SK-N-MC (cell line): ENCODE data around the gene ZNF197.

Source experiments
- DNase-seq: peaks from one replicate; pipeline ENCODE4 v3.0.0-alpha.2; 2011; ENCODE audit warnings: low read depth, low spot score
- H3K27ac ChIP-seq: fragments of 200-600 bp; sonication (generic); 2 replicates; pipeline ENCODE4 v1.5.1; 2016; ENCODE audit warnings: mixed run types
- H3K36me3 ChIP-seq: fragments of 200-600 bp; sonication (generic); 2 replicates; pipeline ENCODE4 v1.6.1; 2017; ENCODE audit warnings: antibody characterized with exemption, low read length, mixed read lengths; ENCODE audit not compliant: insufficient read depth
- H3K4me3 ChIP-seq: fragments of 200-600 bp; sonication (generic); 2 replicates; pipeline ENCODE4 v1.5.1; 2016
- H3K9ac ChIP-seq: fragments of 200-600 bp; sonication (generic); 2 replicates; pipeline ENCODE4 v1.8.0; 2017; ENCODE audit warnings: mixed run types, mixed read lengths; ENCODE audit not compliant: insufficient read length
- H3K9me3 ChIP-seq: fragments of 200-600 bp; sonication (generic); 2 replicates; pipeline ENCODE4 v1.6.1; 2017; ENCODE audit warnings: low read depth, mild to moderate bottlenecking, antibody characterized with exemption, low read length, moderate library complexity, mixed read lengths
- EZH2 ChIP-seq: fragments of 200-600 bp; sonication (generic); IDR thresholded peaks from one replicate; pipeline ENCODE4 v1.6.1; 2017; ENCODE audit warnings: antibody characterized with exemption
- FOXP2 ChIP-seq: optimal IDR thresholded peaks from 2 replicates; pipeline ENCODE3; 2011; ENCODE audit warnings: mild to moderate bottlenecking, moderate library complexity; ENCODE audit not compliant: insufficient read depth; ENCODE audit errors: extremely low read length, control extremely low read depth
- POLR2AphosphoS5 ChIP-seq: IDR thresholded peaks from 2 replicates; pipeline ENCODE4 v1.6.1; 2012; ENCODE audit warnings: mild to moderate bottlenecking, low read depth, low read length, borderline replicate concordance

The ZNF197 gene

DNA sequence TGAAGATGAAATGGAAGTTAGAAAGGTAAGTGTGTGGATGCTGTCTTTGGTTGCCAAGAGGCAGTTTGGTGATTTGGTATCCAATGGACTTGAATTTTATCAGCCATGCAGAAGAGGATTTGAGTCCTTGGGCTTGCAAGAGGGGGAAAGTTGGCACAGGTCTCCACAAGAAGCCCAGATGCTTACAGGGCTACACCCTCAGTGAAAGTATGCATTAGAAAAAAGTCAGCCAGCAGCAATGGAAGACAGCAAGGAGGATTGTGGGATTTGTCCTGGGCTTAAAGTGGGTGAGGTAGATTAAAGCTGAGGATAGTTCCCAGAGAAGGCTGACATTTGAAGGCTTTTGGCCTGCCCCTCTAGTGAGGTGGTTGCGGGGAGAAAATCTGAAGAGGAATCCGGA lies 23.1 kb upstream of the ZNF197 start:
- no peak overlapping the region for H3K4me3 ChIP-seq
- H3K9me3 ChIP-seq, result no peaks in the 10 kb centered on the region
- no peak overlapping the region for H3K27ac ChIP-seq
- no peak for DNase-seq
- TF ChIP-seq EZH2 (no peak), POLR2AphosphoS5 (no peak), FOXP2 (no peak)
- H3K36me3 ChIP-seq, result no peaks in the 10 kb centered on the region
- H3K9ac ChIP-seq, result no peak overlapping the region

DNA sequence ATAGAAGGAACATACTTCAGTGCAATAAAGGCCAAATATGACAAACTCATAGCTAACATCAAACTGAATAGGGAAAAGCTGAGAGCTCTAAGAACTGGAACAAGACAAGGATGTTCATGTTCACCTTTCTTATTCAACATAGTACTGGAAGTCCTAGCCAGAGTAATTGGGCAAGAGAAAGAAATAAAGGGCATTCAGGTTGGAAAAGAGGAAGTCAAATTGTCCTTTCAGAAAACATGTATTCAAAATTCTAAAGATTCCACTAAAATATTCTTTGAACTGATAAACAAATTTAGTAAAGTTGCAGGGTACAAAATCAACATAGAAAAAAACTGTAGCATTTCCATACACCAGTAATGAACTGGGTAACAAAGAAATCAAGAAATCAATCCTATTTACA lies 12.2 kb upstream of the ZNF197 start:
- H3K27ac ChIP-seq, result no peak overlapping the region
- no peaks in the 10 kb centered on the region for H3K36me3 ChIP-seq
- no peak overlapping the region for H3K9ac ChIP-seq
- no peak overlapping the region for H3K4me3 ChIP-seq
- no peak for DNase-seq
- no peak for TF ChIP-seq POLR2AphosphoS5
- no peaks in the 10 kb centered on the region for H3K9me3 ChIP-seq

DNA sequence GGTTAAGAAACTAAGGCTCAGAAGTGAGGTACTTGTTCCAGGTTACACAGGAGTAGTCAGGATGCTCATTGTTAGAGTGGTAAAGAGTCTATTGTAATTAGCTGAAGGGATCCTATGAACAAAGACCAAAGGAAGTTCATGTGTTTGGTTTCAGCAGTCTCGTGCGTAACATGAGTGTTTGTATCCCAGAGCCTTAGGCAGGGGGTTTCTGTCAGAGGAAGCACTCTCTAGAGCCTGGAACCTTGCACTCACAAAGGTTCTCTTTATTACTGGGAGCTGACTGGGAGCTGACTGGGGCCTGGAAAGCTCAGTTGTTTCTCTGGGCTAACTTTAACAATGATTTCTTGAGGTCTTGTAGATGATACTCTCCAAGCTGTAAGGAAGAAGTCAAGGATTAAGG lies 3.9 kb downstream of the ZNF197 start:
- Histone ChIP-seq H3K4me3 (no peak overlapping the region), H3K9ac (no peak overlapping the region), H3K27ac (no peak overlapping the region), H3K9me3 (no peaks in the 10 kb centered on the region), H3K36me3 (peaks cover 33% of the 10 kb centered on the region)
- no peak for DNase-seq
- no peak for TF ChIP-seq FOXP2
- TF ChIP-seq POLR2AphosphoS5, result no peak
- no peak for TF ChIP-seq EZH2

GRCh38 chr3:44632193-44632592 lies 7.4 kb downstream of the ZNF197 start:
- TF ChIP-seq POLR2AphosphoS5, result no peak
- H3K36me3 ChIP-seq, result peaks cover 62% of the 10 kb centered on the region
- DNase-seq, result no peak

DNA sequence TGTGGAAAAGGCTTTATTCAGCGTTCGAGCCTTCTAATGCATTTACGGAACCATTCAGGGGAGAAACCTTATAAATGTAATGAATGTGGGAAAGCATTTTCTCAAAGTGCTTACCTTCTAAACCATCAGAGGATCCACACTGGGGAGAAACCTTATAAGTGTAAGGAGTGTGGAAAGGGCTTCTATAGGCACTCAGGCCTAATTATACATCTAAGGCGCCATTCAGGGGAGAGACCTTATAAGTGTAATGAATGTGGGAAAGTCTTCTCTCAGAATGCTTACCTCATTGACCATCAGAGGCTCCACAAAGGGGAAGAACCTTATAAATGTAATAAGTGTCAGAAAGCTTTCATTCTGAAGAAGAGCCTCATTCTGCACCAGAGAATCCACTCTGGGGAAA lies 17.5 kb downstream of the ZNF197 start:
- no peak overlapping the region for H3K27ac ChIP-seq
- H3K4me3 ChIP-seq, result no peak overlapping the region
- peaks cover 10% of the 10 kb centered on the region for H3K9me3 ChIP-seq
- no peak overlapping the region for H3K9ac ChIP-seq
- H3K36me3 ChIP-seq, result peaks cover 66% of the 10 kb centered on the region
- DNase-seq, result no peak
- TF ChIP-seq FOXP2, result no peak
- no peak for TF ChIP-seq EZH2
- TF ChIP-seq POLR2AphosphoS5, result no peak

More at GRCh38 chr3:44632193-44632592, 7.4 kb downstream of the ZNF197 start:
- Histone ChIP-seq H3K27ac (no peak overlapping the region), H3K9ac (no peak overlapping the region), H3K9me3 (no peaks in the 10 kb centered on the region), H3K4me3 (no peak overlapping the region)

- DNase-seq, result no peak
- TF ChIP-seq POLR2AphosphoS5, result no peak
- TF ChIP-seq FOXP2, result no peak
- no peak for TF ChIP-seq EZH2
- Histone ChIP-seq H3K9ac (no peak overlapping the region), H3K36me3 (peaks cover 59% of the 10 kb centered on the region), H3K4me3 (no peak overlapping the region), H3K9me3 (peaks cover 10% of the 10 kb centered on the region), H3K27ac (no peak overlapping the region)
These were observed 18.2 kb downstream of the ZNF197 start for GRCh38 chr3:44643024-44643423.

DNA sequence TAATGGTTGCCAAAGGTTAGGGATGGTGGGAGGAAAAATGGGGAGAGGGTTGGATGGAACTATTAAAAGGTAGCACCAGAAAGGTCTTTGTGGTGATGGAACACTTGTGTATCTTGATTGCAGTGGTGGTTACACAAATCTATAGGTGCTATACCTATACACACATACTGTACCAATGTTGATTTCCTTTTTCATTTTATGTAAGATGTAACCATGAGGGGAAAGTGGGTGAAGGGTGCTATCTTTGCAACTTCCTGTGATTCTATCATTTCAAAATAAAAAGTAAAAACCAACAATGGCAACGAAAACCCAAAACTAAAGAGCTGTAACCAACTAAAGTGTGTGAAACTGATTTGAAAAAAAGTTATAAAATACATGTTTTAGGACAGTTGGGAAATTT lies 22.9 kb downstream of the ZNF197 start:
- Histone ChIP-seq H3K9ac (peak overlapping the region; percentile 83), H3K4me3 (peak overlapping the region; percentile 83), H3K27ac (no peak overlapping the region), H3K36me3 (peaks cover 35% of the 10 kb centered on the region), H3K9me3 (peaks cover 5% of the 10 kb centered on the region)
- TF ChIP-seq FOXP2, result no peak
- no peak for TF ChIP-seq POLR2AphosphoS5
- no peak for TF ChIP-seq EZH2
- DNase-seq, result no peak

- peaks cover 35% of the 10 kb centered on the region for H3K36me3 ChIP-seq
- no peak for TF ChIP-seq FOXP2
- peak; percentile 87 for TF ChIP-seq POLR2AphosphoS5
- peak within 1 kb of the TSS; percentile 83 for H3K4me3 ChIP-seq
- DNase-seq, result no peak
- no peaks in the 10 kb centered on the region for H3K9me3 ChIP-seq
- no peak within 1 kb of the TSS for H3K27ac ChIP-seq
- H3K9ac ChIP-seq, result peak within 1 kb of the TSS; percentile 83
These were observed 23.9 kb downstream of the ZNF197 start, which contains the start of gene ZNF35 for GRCh38 chr3:44648564-44649229. ZNF35 (plus strand) TSS chr3:44648732; CDS start chr3:44651068, 2,336 bp downstream.

DNA sequence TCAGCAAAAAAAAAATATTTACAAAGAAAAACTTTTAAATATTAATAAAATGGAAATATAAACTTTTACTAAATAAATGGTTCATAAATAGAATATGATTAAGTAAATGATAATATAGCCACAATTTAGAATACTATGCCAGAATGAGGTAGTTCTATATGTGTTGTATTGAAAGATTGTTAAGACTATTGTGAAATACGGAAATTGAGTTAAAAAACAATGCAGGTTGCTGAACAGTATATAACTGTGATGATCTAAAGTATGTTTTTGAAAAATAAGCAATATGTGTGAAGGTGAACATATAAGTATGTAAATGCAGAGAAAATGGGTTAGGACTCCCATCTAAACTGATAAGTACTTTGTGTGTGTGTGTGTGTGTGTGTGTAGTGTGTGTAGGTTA lies 24.9 kb downstream of the ZNF197 start:
- Histone ChIP-seq H3K9me3 (no peaks in the 10 kb centered on the region), H3K27ac (no peak overlapping the region), H3K36me3 (peaks cover 39% of the 10 kb centered on the region), H3K9ac (no peak overlapping the region), H3K4me3 (no peak overlapping the region; the same call in 1 of the 2 replicates)
- TF ChIP-seq FOXP2 (no peak), POLR2AphosphoS5 (no peak), EZH2 (no peak)
- DNase-seq, result no peak
